ENCODE data around the gene NT5DC3.

NT5DC3 gene

GRCh38 chr12:103830730-103831320 lies 10.2 kb downstream of the NT5DC3 start:
- Histone ChIP-seq H3K36me3 (ENCODE audit: insufficient read depth, low read length) (no peaks in the 10 kb centered on the region), H3K4me1 (ENCODE audit: insufficient read depth, low read length) (peaks cover 14% of the 10 kb centered on the region; the same call in 1 of the 2 replicates), H3K9ac (ENCODE audit: low read depth, low read length) (no peak overlapping the region), H3K27ac (ENCODE audit: low read depth, low read length) (no peak overlapping the region), H3K27me3 (ENCODE audit: insufficient read depth, low read length) (no peaks in the 10 kb centered on the region), H3K4me3 (ENCODE audit: low read length) (no peak overlapping the region), H3K9me3 (ENCODE audit: insufficient read depth, low read depth, low read length) (no peaks in the 10 kb centered on the region; the same call in 1 of the 2 replicates)
- 94% methylated on average over 2 of the region's 2 CpGs for WGBS

- WGBS, result 92% methylated on average over 4 of the region's 5 CpGs
- Histone ChIP-seq H3K4me1 (ENCODE audit: insufficient read depth, low read length) (peaks cover 14% of the 10 kb centered on the region; the same call in 1 of the 2 replicates), H3K9ac (ENCODE audit: low read depth, low read length) (no peak overlapping the region), H3K27me3 (ENCODE audit: insufficient read depth, low read length) (no peaks in the 10 kb centered on the region), H3K27ac (ENCODE audit: low read depth, low read length) (no peak overlapping the region), H3K36me3 (ENCODE audit: insufficient read depth, low read length) (no peaks in the 10 kb centered on the region), H3K4me3 (ENCODE audit: low read length) (no peak overlapping the region), H3K9me3 (ENCODE audit: insufficient read depth, low read depth, low read length) (no peaks in the 10 kb centered on the region; the same call in 1 of the 2 replicates)
Measured at GRCh38 chr12:103830025-103830725, 10.9 kb downstream of the NT5DC3 start.

- Histone ChIP-seq H3K4me1 (ENCODE audit: insufficient read depth, low read length) (peaks cover 6% of the 10 kb centered on the region; the same call in 1 of the 2 replicates), H3K4me3 (ENCODE audit: low read length) (no peak overlapping the region), H3K9ac (ENCODE audit: low read depth, low read length) (no peak overlapping the region), H3K36me3 (ENCODE audit: insufficient read depth, low read length) (no peaks in the 10 kb centered on the region), H3K27me3 (ENCODE audit: insufficient read depth, low read length) (no peaks in the 10 kb centered on the region), H3K9me3 (ENCODE audit: insufficient read depth, low read depth, low read length) (no peaks in the 10 kb centered on the region; the same call in 1 of the 2 replicates), H3K27ac (ENCODE audit: low read depth, low read length) (no peak overlapping the region)
Measured at GRCh38 chr12:103829092-103829491, 11.9 kb downstream of the NT5DC3 start.

- Histone ChIP-seq H3K4me3 (ENCODE audit: low read length) (no peak overlapping the region), H3K9ac (ENCODE audit: low read depth, low read length) (no peak overlapping the region), H3K27me3 (ENCODE audit: insufficient read depth, low read length) (no peaks in the 10 kb centered on the region), H3K4me1 (ENCODE audit: insufficient read depth, low read length) (no peaks in the 10 kb centered on the region), H3K36me3 (ENCODE audit: insufficient read depth, low read length) (no peaks in the 10 kb centered on the region), H3K27ac (ENCODE audit: low read depth, low read length) (no peak overlapping the region), H3K9me3 (ENCODE audit: insufficient read depth, low read depth, low read length) (no peaks in the 10 kb centered on the region; the same call in 1 of the 2 replicates)
- 90% methylated on average over 2 of the region's 2 CpGs for WGBS
Measured at GRCh38 chr12:103827911-103828391, 13.1 kb downstream of the NT5DC3 start.

- Histone ChIP-seq H3K9me3 (ENCODE audit: insufficient read depth, low read depth, low read length) (peaks cover 6% of the 10 kb centered on the region; the same call in 1 of the 2 replicates), H3K9ac (ENCODE audit: low read depth, low read length) (no peak overlapping the region), H3K27ac (ENCODE audit: low read depth, low read length) (no peak overlapping the region), H3K4me3 (ENCODE audit: low read length) (no peak overlapping the region), H3K4me1 (ENCODE audit: insufficient read depth, low read length) (no peaks in the 10 kb centered on the region), H3K27me3 (ENCODE audit: insufficient read depth, low read length) (no peaks in the 10 kb centered on the region), H3K36me3 (ENCODE audit: insufficient read depth, low read length) (no peaks in the 10 kb centered on the region)
- 87% methylated on average over 3 of the region's 3 CpGs for WGBS
Measured at GRCh38 chr12:103824845-103825244, 16.2 kb downstream of the NT5DC3 start.

- no peak overlapping the region for H3K27ac ChIP-seq (ENCODE audit: low read depth, low read length)
- no peak overlapping the region for H3K4me3 ChIP-seq (ENCODE audit: low read length)
- no peak overlapping the region for H3K9ac ChIP-seq (ENCODE audit: low read depth, low read length)
- no peaks in the 10 kb centered on the region for H3K27me3 ChIP-seq (ENCODE audit: insufficient read depth, low read length)
- H3K4me1 ChIP-seq (ENCODE audit: insufficient read depth, low read length), result no peaks in the 10 kb centered on the region
- 92% methylated on average over 3 of the region's 3 CpGs for WGBS
- H3K36me3 ChIP-seq (ENCODE audit: insufficient read depth, low read length), result no peaks in the 10 kb centered on the region
- H3K9me3 ChIP-seq (ENCODE audit: insufficient read depth, low read depth, low read length), result peaks cover 6% of the 10 kb centered on the region; the same call in 1 of the 2 replicates
Measured at GRCh38 chr12:103824290-103824689, 16.7 kb downstream of the NT5DC3 start.

- no peaks in the 10 kb centered on the region for H3K27me3 ChIP-seq (ENCODE audit: insufficient read depth, low read length)
- H3K4me1 ChIP-seq (ENCODE audit: insufficient read depth, low read length), result no peaks in the 10 kb centered on the region
- H3K9me3 ChIP-seq (ENCODE audit: insufficient read depth, low read depth, low read length), result peaks cover 6% of the 10 kb centered on the region; the same call in 1 of the 2 replicates
- H3K27ac ChIP-seq (ENCODE audit: low read depth, low read length), result no peak overlapping the region
- no peak overlapping the region for H3K9ac ChIP-seq (ENCODE audit: low read depth, low read length)
- no peak overlapping the region for H3K4me3 ChIP-seq (ENCODE audit: low read length)
- H3K36me3 ChIP-seq (ENCODE audit: insufficient read depth, low read length), result no peaks in the 10 kb centered on the region
Measured at GRCh38 chr12:103823871-103824270, 17.2 kb downstream of the NT5DC3 start.

- 100% methylated on average over 1 of the region's 1 CpG for WGBS
- Histone ChIP-seq H3K27me3 (ENCODE audit: insufficient read depth, low read length) (no peaks in the 10 kb centered on the region), H3K4me3 (ENCODE audit: low read length) (no peak overlapping the region), H3K36me3 (ENCODE audit: insufficient read depth, low read length) (no peaks in the 10 kb centered on the region), H3K27ac (ENCODE audit: low read depth, low read length) (no peak overlapping the region), H3K4me1 (ENCODE audit: insufficient read depth, low read length) (no peaks in the 10 kb centered on the region), H3K9me3 (ENCODE audit: insufficient read depth, low read depth, low read length) (peaks cover 6% of the 10 kb centered on the region; the same call in 1 of the 2 replicates), H3K9ac (ENCODE audit: low read depth, low read length) (no peak overlapping the region)
Measured at GRCh38 chr12:103821773-103822172, 19.3 kb downstream of the NT5DC3 start.

GRCh38 chr12:103820881-103821489 lies 20.0 kb downstream of the NT5DC3 start:
- Histone ChIP-seq H3K27ac (ENCODE audit: low read depth, low read length) (no peak overlapping the region), H3K27me3 (ENCODE audit: insufficient read depth, low read length) (no peaks in the 10 kb centered on the region), H3K4me3 (ENCODE audit: low read length) (no peak overlapping the region), H3K36me3 (ENCODE audit: insufficient read depth, low read length) (no peaks in the 10 kb centered on the region), H3K4me1 (ENCODE audit: insufficient read depth, low read length) (no peaks in the 10 kb centered on the region), H3K9ac (ENCODE audit: low read depth, low read length) (no peak overlapping the region), H3K9me3 (ENCODE audit: insufficient read depth, low read depth, low read length) (peaks cover 6% of the 10 kb centered on the region; the same call in 1 of the 2 replicates)
- WGBS, result 94% methylated on average over 3 of the region's 3 CpGs

- Histone ChIP-seq H3K9me3 (ENCODE audit: insufficient read depth, low read depth, low read length) (peaks cover 6% of the 10 kb centered on the region; the same call in 1 of the 2 replicates), H3K4me1 (ENCODE audit: insufficient read depth, low read length) (no peaks in the 10 kb centered on the region), H3K27me3 (ENCODE audit: insufficient read depth, low read length) (no peaks in the 10 kb centered on the region), H3K4me3 (ENCODE audit: low read length) (no peak overlapping the region), H3K36me3 (ENCODE audit: insufficient read depth, low read length) (no peaks in the 10 kb centered on the region), H3K27ac (ENCODE audit: low read depth, low read length) (no peak overlapping the region), H3K9ac (ENCODE audit: low read depth, low read length) (no peak overlapping the region)
Measured at GRCh38 chr12:103820361-103820760, 20.7 kb downstream of the NT5DC3 start.

GRCh38 chr12:103819892-103820291 lies 21.1 kb downstream of the NT5DC3 start:
- WGBS, result 86% methylated on average over 2 of the region's 2 CpGs
- H3K9me3 ChIP-seq (ENCODE audit: insufficient read depth, low read depth, low read length), result peaks cover 6% of the 10 kb centered on the region; the same call in 1 of the 2 replicates
- no peaks in the 10 kb centered on the region for H3K36me3 ChIP-seq (ENCODE audit: insufficient read depth, low read length)
- no peak overlapping the region for H3K9ac ChIP-seq (ENCODE audit: low read depth, low read length)
- no peaks in the 10 kb centered on the region for H3K27me3 ChIP-seq (ENCODE audit: insufficient read depth, low read length)
- H3K27ac ChIP-seq (ENCODE audit: low read depth, low read length), result no peak overlapping the region
- no peak overlapping the region for H3K4me3 ChIP-seq (ENCODE audit: low read length)
- H3K4me1 ChIP-seq (ENCODE audit: insufficient read depth, low read length), result no peaks in the 10 kb centered on the region

Measured in HUES64 (cell line).